Skin of body (tissue), 3 donors: ENCODE results near the gene PDE3B. TPM values are rescaled to one million over a fixed set of nuclear protein-coding genes. Genes with fewer than 3 reads are reported as not detected.

Source experiments
- DNase-seq: peaks from one replicate; lab custom pipeline; 2025; lab: John Stamatoyannopoulos, UW
- small RNA-seq: library from RNA; depleted of rRNA; stranded (forward); fragments of <200 nt; gene quantifications from one replicate; pipeline ENCODE3, GENCODE V24; 2014; ENCODE audit warnings: low replicate concordance
- total RNA-seq: library from RNA; depleted of rRNA; stranded (reverse); fragments of >200 nt; gene quantifications from one replicate; pipeline ENCODE4 v1.2.3, GENCODE V29; 2014

PDE3B gene
- total RNA-seq, 1 donor from 2014 or later = 16.1 TPM

DNA sequence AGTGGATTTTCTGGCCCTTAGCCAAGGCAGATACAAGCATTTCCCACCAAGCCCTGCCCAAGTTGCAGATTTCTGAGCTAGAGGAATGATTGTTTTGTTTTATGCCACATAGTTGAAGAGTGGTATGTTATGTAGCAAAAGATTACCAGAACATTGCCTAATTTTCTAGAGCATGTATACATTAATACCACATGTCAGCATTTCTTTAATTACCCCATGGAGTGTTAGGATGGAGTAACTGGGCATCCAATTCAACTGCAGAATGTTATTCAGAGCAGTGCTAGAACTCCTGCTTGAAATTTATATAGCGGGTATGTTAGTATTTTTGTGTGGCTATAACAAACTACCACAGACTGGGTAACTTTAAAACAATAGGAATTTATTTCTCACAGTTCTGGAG is 272.8 kb downstream of the PDE3B start:
- DNase-seq = no peak

Small RNAs within 50 kb of the gene (small RNA-seq; reads per million reads assigned to genes)
- gene CALCP = not detected

Other genes with a start within 250 kb of the PDE3B start
- gene COPB1, start 144.0 kb upstream of the PDE3B start, total RNA-seq = 147 TPM
- 108 TPM for gene PSMA1, start 123.4 kb upstream of the PDE3B start, total RNA-seq
- gene CYP2R1, start 248.4 kb downstream of the PDE3B start, total RNA-seq = 10.9 TPM